ENCODE data around the gene RPTOR.

- TF ChIP-seq GFI1B (tag by site-specific recombination; IDR thresholded peaks at IDR 0.05) (no peak), CTCF (tag by site-specific recombination; IDR thresholded peaks at IDR 0.05) (no peak), ZNF302 (tag by site-specific recombination; IDR thresholded peaks at IDR 0.05; ENCODE audit: low read depth) (no peak), PBX3 (CRISPR knock-in tag; IDR thresholded peaks at IDR 0.05) (no peak), ZEB2 (tag by site-specific recombination; IDR thresholded peaks at IDR 0.05) (no peak), ZFHX2 (tag by site-specific recombination; conservative IDR thresholded peaks at IDR 0.05) (no peak), ZBTB26 (tag by site-specific recombination; optimal IDR thresholded peaks at IDR 0.05) (no peak), MYNN (tag by site-specific recombination; IDR thresholded peaks at IDR 0.05; ENCODE audit: borderline replicate concordance) (no peak), ATF2 (tag by site-specific recombination; IDR thresholded peaks at IDR 0.05; ENCODE audit: low read depth) (no peak), ZNF513 (tag by site-specific recombination; IDR thresholded peaks at IDR 0.05) (no peak), YY2 (tag by site-specific recombination; IDR thresholded peaks at IDR 0.05) (no peak), ZSCAN18 (tag by site-specific recombination; IDR thresholded peaks at IDR 0.05) (no peak), YY1 (tag by site-specific recombination; IDR thresholded peaks at IDR 0.05) (no peak), ZNF274 (IDR thresholded peaks at IDR 0.05; ENCODE audit: low read length) (no peak), ZNF274 (tag by site-specific recombination; IDR thresholded peaks at IDR 0.05; ENCODE audit: borderline replicate concordance) (no peak)
Observed at GRCh38 chr17:80904036-80904753, 359.6 kb downstream of the RPTOR start.
